Prostate gland (tissue), 2 donors: Measurements from ENCODE around the gene EVA1A. TPM values are rescaled to one million over a fixed set of nuclear protein-coding genes. Genes with fewer than 3 reads are reported as not detected.

ENCODE experiments used
- DNase-seq: peaks from one replicate; pipeline ENCODE4 v3.0.0-alpha.2; 2019; ENCODE audit warnings: low spot score
- H3K27ac ChIP-seq, 2 donors: fragments of 200-600 bp; sonication (generic); 2 replicates each; pipeline ENCODE4 v1.5.1; 2017 to 2019
- H3K27me3 ChIP-seq: fragments of 200-600 bp; sonication (generic); replicated peaks from 2 replicates; pipeline ENCODE4 v1.5.1; 2019; ENCODE audit not compliant: insufficient read depth
- H3K36me3 ChIP-seq, 2 donors: fragments of 200-600 bp; sonication (generic); 1 replicate in 1 of 2; 2 replicates in 1 of 2; pipeline versions ENCODE4 v1.5.1 to v1.8.1; 2017 to 2019
- H3K4me1 ChIP-seq: fragments of 200-600 bp; sonication (generic); replicated peaks from 2 replicates; pipeline ENCODE4 v1.5.1; 2019
- H3K4me3 ChIP-seq, 2 donors: fragments of 200-600 bp; sonication (generic); 2 replicates each; pipeline ENCODE4 v1.5.1; 2017 to 2019
- H3K9me3 ChIP-seq: fragments of 200-600 bp; sonication (generic); 2 replicates; pipeline ENCODE4 v1.5.1; 2017
- POLR2A ChIP-seq: fragments of 450-650 bp; IDR thresholded peaks from one replicate; pipeline ENCODE4 v1.6.1; 2016; ENCODE audit warnings: antibody characterized with exemption, mild to moderate bottlenecking
- POLR2AphosphoS5 ChIP-seq: sonication (generic); formaldehyde crosslinking; IDR thresholded peaks from one replicate; pipeline ENCODE4 v1.6.1; 2017; ENCODE audit warnings: antibody characterized with exemption
- WGBS: methylation state at CpG from one replicate; pipeline ENCODE4 v1.1.5; 2018; 5-methylcytosine and 5-hydroxymethylcytosine counted together
- intact Hi-C: fragments of 100-400 bp; cut with DNase I; formaldehyde crosslinking; loops from one replicate; pipeline ENCODE4 v1.14.2; 2022
- total RNA-seq, 2 donors: library from RNA; depleted of rRNA; stranded (reverse); fragments of >200 nt; gene quantifications; one replicate each; pipeline ENCODE4 v1.1.0, GENCODE V29; 2016
- TF ChIP-seq, protein P1 (sequence below), 4 experiments: fragments of 200-600 bp in 2 of 4; fragments of 450-650 bp in 2 of 4; sonication (generic) in 2 of 4; IDR thresholded peaks; 1 replicate in 3 of 4; 2 replicates in 1 of 4; pipeline ENCODE4 v1.5.1; 2016 to 2019; ENCODE audit warnings: antibody characterized with exemption in 4 of 4, mild to moderate bottlenecking in 2 of 4, moderate library complexity in 2 of 4

EVA1A gene
- total RNA-seq, 2 donors from 2014 or later, result 9.7 to 16.9 TPM

DNA sequence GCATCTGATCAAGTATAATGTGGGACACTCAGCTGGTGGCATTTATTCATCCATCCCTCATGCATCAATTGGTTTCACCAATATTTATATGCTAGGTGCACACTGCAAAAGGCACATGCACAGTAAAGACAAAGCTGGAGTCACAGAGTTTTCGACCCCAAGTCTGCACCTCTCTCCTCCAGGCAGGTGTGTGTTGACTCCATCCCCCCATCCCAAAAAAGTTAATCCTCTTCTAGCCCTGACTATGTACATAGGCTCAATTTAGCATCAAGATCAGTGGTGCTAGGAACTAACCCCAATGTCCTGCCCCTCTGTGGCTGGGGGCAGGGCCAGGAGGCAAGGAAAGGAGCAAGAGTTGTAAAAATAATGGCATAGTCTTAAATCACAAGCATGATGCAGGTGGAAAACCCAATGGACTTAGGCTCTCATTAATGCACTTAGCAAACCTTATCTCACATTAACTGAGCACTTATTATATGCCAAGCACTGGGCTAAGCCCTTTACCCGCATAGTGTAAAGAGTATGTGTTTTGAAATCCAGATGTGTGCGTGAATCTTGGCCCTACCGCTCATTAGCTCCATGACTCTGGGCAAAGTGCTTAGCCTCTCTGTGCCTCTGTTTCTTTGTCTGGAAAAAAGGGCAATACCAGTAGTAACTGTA is 3.1 kb downstream of the EVA1A start:
- Histone ChIP-seq H3K27me3 (no peaks in the 10 kb centered on the region), H3K9me3 (no peaks in the 10 kb centered on the region), H3K36me3 (no peaks in the 10 kb centered on the region), H3K27ac (no peak overlapping the region), H3K4me1 (no peaks in the 10 kb centered on the region), H3K4me3 (no peak overlapping the region)
- intact Hi-C loops, result no loop called here
- WGBS, result 97% methylated on average over 4 of the region's 4 CpGs
- TF ChIP-seq, protein P1, sequence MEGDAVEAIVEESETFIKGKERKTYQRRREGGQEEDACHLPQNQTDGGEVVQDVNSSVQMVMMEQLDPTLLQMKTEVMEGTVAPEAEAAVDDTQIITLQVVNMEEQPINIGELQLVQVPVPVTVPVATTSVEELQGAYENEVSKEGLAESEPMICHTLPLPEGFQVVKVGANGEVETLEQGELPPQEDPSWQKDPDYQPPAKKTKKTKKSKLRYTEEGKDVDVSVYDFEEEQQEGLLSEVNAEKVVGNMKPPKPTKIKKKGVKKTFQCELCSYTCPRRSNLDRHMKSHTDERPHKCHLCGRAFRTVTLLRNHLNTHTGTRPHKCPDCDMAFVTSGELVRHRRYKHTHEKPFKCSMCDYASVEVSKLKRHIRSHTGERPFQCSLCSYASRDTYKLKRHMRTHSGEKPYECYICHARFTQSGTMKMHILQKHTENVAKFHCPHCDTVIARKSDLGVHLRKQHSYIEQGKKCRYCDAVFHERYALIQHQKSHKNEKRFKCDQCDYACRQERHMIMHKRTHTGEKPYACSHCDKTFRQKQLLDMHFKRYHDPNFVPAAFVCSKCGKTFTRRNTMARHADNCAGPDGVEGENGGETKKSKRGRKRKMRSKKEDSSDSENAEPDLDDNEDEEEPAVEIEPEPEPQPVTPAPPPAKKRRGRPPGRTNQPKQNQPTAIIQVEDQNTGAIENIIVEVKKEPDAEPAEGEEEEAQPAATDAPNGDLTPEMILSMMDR (IDR thresholded peaks at IDR 0.05), result no peak
- TF ChIP-seq POLR2AphosphoS5 (no peak), POLR2A (no peak)
- no peak for DNase-seq

DNA sequence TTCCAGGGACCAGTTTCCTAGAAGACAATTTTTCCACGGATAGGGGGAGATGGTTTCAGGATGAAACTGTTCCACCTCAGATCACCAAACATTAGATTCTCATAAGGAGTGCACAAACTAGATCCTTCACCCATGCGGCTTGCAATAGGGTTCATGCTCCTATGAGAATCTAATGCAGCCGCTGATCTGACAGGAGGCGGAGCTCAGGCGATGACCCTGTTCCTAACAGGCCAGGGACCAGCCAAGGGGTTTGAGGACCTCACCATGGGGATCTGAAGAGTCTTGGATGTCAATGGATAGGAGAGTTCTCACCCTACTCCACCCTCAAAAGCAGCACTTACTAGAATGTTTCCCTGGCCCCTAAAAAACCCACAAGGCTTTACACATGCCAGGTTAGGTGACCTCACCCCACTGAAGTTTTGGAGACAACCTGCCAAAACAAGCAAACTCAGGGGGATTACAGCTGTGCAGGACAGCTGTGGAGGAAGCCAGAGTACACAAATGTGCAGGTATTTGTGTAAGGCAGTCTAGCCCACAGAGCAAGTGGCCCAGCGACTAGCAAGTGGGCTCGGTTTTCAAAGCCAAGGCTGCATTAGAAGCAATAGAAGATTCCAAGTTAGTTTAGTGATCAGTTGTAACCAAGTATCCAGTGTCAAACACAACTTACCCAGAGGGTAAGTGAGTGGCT is 3.9 kb downstream of the EVA1A start:
- no peaks in the 10 kb centered on the region for H3K27me3 ChIP-seq
- no peak overlapping the region for H3K27ac ChIP-seq
- intact Hi-C loops, result no loop called here
- TF ChIP-seq POLR2AphosphoS5, result no peak
- TF ChIP-seq, protein P1 (IDR thresholded peaks at IDR 0.05), result no peak
- no peak for TF ChIP-seq POLR2A
- no peak for DNase-seq
- H3K4me1 ChIP-seq, result no peaks in the 10 kb centered on the region
- no peaks in the 10 kb centered on the region for H3K36me3 ChIP-seq
- 93% methylated on average over 7 of the region's 7 CpGs for WGBS
- no peaks in the 10 kb centered on the region for H3K9me3 ChIP-seq
- H3K4me3 ChIP-seq, result no peak overlapping the region

DNA sequence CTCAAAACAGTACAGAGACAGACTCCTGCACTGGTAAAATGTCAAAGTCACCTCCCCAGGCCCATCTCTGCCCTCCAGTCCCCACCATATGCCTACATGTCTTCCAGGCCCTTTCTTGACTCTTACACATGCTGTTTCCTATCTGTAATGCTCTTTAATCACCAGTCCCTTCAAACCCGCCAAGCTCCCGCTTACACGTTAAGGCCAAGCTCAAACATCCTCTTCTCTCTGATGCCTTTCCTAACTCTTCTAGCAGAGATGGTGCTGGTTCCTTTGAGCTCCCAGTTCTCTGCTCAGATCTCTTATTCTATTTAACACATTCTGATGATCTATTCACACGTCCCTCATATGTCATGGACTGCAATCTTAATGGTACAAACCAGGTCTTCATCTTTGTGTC is 5.0 kb downstream of the EVA1A start:
- no peaks in the 10 kb centered on the region for H3K27me3 ChIP-seq
- H3K4me1 ChIP-seq, result no peaks in the 10 kb centered on the region
- no peaks in the 10 kb centered on the region for H3K36me3 ChIP-seq
- TF ChIP-seq POLR2A (no peak), POLR2AphosphoS5 (no peak)
- TF ChIP-seq, protein P1 (IDR thresholded peaks at IDR 0.05), result no peak
- no peaks in the 10 kb centered on the region for H3K9me3 ChIP-seq
- H3K27ac ChIP-seq, result no peak overlapping the region
- H3K4me3 ChIP-seq, result no peak overlapping the region
- intact Hi-C loops, result no loop called here
- DNase-seq, result no peak
- WGBS, result 96% methylated on average over 4 of the region's 4 CpGs

DNA sequence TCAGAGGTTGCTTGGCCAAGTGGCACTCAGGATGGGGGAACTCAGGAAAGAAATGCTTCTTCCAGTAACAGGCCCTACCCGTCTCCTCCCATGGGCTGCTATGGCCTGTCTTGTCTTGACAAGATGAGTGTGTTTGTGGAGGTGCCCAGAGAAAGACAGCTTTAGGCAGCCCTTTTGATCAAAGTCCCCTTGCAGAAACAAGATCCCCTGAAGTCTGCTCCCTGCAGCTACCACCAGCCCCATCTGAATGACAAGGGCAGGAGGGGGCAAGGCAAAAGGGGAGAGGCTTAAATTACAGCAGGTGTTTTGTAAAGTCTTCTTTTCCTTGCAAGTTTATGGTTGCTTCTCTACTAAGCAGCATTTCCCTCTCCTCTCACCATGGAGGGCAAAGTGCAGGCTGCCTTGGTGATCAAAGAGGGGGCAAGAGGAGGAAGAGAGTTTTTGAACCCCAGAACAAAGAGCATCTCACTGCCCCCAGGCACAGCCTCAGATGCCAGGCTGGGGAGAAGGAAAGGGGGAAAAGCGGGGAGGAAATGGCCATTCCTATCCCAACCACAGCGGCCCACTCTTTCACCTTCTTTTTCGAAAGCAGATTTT is 6.7 kb downstream of the EVA1A start:
- H3K27ac ChIP-seq, result no peak overlapping the region
- 70% methylated on average over 4 of the region's 4 CpGs for WGBS
- intact Hi-C loops, result no loop called here

More for the DNA sequence above, 6.7 kb downstream of the EVA1A start:
- H3K27me3 ChIP-seq, result no peaks in the 10 kb centered on the region
- no peaks in the 10 kb centered on the region for H3K4me1 ChIP-seq
- DNase-seq, result no peak
- H3K4me3 ChIP-seq, result no peak overlapping the region
- H3K36me3 ChIP-seq, result no peaks in the 10 kb centered on the region
- TF ChIP-seq, protein P1 (IDR thresholded peaks at IDR 0.05), result no peak
- no peak for TF ChIP-seq POLR2A
- TF ChIP-seq POLR2AphosphoS5, result no peak
- no peaks in the 10 kb centered on the region for H3K9me3 ChIP-seq
